Nephron (organoid): ENCODE data around the gene PIK3CD.

Experiments
- H3K27ac Mint-ChIP-seq, 3 experiments: 2 replicates each; pipeline ENCODE4 v1.8.0; 2020; ENCODE audit warnings: mixed read lengths in 3 of 3, mild to moderate bottlenecking in 2 of 3, moderate library complexity in 1 of 3
- H3K27me3 Mint-ChIP-seq: 2 replicates; pipeline ENCODE4 v1.8.0; 2021; ENCODE audit warnings: low read depth, mild to moderate bottlenecking, moderate library complexity, mixed read lengths
- H3K36me3 Mint-ChIP-seq: 2 replicates; pipeline ENCODE4 v1.8.0; 2020; ENCODE audit warnings: low read depth, mixed read lengths
- H3K4me1 Mint-ChIP-seq: 2 replicates; pipeline ENCODE4 v1.8.0; 2020; ENCODE audit warnings: mixed read lengths
- H3K4me3 Mint-ChIP-seq, 3 experiments: 2 replicates each; pipeline ENCODE4 v1.8.0; 2020; ENCODE audit warnings: mild to moderate bottlenecking in 3 of 3, mixed read lengths in 3 of 3, moderate library complexity in 2 of 3
- H3K9me3 Mint-ChIP-seq: 2 replicates; pipeline ENCODE4 v1.8.0; 2020; ENCODE audit warnings: mixed read lengths
- CTCF ChIP-seq, 3 experiments: fragments of 200-600 bp; sonication (generic); IDR thresholded peaks; one replicate each; pipeline ENCODE4 v1.5.0; 2021; ENCODE audit warnings: antibody characterized with exemption in 3 of 3; ENCODE audit not compliant: unreplicated experiment in 3 of 3

Gene PIK3CD

DNA sequence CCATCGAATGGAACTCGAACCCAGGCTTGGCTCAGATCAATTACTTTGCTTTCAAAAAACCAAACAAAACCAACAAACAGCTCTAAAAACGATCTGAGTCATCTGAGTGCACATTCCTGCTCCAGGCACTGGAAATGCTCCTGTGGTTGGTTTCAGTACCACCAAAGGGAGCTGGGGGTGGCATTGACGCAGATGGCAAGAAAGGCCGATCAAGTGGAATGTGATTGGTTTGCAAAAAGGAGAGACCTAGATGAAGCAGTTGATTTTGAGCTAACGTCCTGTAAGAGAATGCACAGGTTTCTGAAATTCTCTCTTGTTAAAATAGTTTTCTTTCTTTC, 39.5 kb downstream of the PIK3CD start:
- H3K4me1 Mint-ChIP-seq: peaks cover 15% of the 10 kb centered on the region
- peak overlapping the region in 2 of 3 experiments; percentile 87 to 89 for H3K4me3 Mint-ChIP-seq
- no peaks in the 10 kb centered on the region for H3K36me3 Mint-ChIP-seq
- TF ChIP-seq CTCF (IDR thresholded peaks at IDR 0.05; ENCODE audit: unreplicated experiment in 3 of 3): no peak
- H3K9me3 Mint-ChIP-seq: no peaks in the 10 kb centered on the region
- H3K27me3 Mint-ChIP-seq: peaks cover 74% of the 10 kb centered on the region
- H3K27ac Mint-ChIP-seq: no peak overlapping the region

DNA sequence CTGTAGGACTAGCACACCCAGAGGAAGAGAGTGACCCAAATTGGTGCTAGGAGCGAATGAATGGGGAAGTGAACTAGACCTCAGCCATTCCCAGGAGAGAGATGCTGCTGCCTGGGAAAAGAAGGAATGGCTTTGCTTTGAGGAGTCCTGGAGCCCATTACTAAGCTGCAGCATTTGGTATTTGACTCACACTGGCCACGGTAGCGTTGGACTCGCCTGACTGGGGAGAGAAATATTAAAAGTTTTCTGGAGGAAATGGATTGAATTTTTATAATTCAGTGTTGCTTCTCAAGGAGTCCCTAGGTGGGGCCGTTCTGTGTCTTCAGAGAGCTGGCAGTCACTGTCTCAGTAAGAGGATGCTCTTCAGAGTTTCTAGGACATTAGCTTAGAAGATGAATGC, 40.2 kb downstream of the PIK3CD start:
- H3K36me3 Mint-ChIP-seq: no peaks in the 10 kb centered on the region
- no peak overlapping the region for H3K27ac Mint-ChIP-seq
- peaks cover 68% of the 10 kb centered on the region for H3K27me3 Mint-ChIP-seq
- no peak for TF ChIP-seq CTCF (IDR thresholded peaks at IDR 0.05; ENCODE audit: unreplicated experiment in 3 of 3)
- peaks cover 15% of the 10 kb centered on the region for H3K4me1 Mint-ChIP-seq
- H3K4me3 Mint-ChIP-seq: peak overlapping the region in 1 of 3 experiments; percentile 87
- no peaks in the 10 kb centered on the region for H3K9me3 Mint-ChIP-seq

- H3K27ac Mint-ChIP-seq: no peak overlapping the region
- no peak for TF ChIP-seq CTCF (IDR thresholded peaks at IDR 0.05; ENCODE audit: unreplicated experiment in 3 of 3)
- H3K4me3 Mint-ChIP-seq: no peak overlapping the region
- peaks cover 41% of the 10 kb centered on the region for H3K27me3 Mint-ChIP-seq
- H3K9me3 Mint-ChIP-seq: no peaks in the 10 kb centered on the region
- no peaks in the 10 kb centered on the region for H3K36me3 Mint-ChIP-seq
- H3K4me1 Mint-ChIP-seq: no peaks in the 10 kb centered on the region
These were observed 45.3 kb downstream of the PIK3CD start for GRCh38 chr1:9696793-9697192.

DNA sequence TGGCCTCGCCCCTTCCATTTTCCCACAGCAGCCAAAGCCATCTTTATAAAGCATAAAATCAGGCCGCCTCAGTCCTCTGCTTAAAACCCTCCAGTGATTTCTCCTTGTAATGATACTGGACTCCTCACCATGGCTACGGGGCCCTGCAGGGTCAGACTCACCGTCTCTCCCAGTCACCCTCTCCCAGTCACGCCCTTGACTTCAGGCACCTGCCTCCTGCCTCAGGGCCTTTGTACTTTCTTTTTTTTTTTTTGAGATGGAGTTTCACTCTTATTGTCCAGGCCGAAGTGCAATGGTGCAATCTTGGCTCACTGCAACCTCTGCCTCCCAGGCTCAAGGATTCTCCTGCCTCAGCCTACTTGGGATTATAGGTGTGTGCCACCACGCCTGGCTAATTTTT, 47.8 kb downstream of the PIK3CD start:
- no peaks in the 10 kb centered on the region for H3K4me1 Mint-ChIP-seq

GRCh38 chr1:9700340-9700739, 48.8 kb downstream of the PIK3CD start:
- peaks cover 2% of the 10 kb centered on the region for H3K9me3 Mint-ChIP-seq
- TF ChIP-seq CTCF (IDR thresholded peaks at IDR 0.05; ENCODE audit: unreplicated experiment in 3 of 3): no peak
- H3K27me3 Mint-ChIP-seq: peaks cover 18% of the 10 kb centered on the region
- no peaks in the 10 kb centered on the region for H3K4me1 Mint-ChIP-seq
- no peaks in the 10 kb centered on the region for H3K36me3 Mint-ChIP-seq
- no peak overlapping the region for H3K27ac Mint-ChIP-seq
- no peak overlapping the region for H3K4me3 Mint-ChIP-seq

More for the DNA sequence above, 47.8 kb downstream of the PIK3CD start:
- H3K9me3 Mint-ChIP-seq: peaks cover 2% of the 10 kb centered on the region
- no peak overlapping the region for H3K4me3 Mint-ChIP-seq
- H3K36me3 Mint-ChIP-seq: no peaks in the 10 kb centered on the region
- TF ChIP-seq CTCF (IDR thresholded peaks at IDR 0.05; ENCODE audit: unreplicated experiment in 3 of 3): no peak
- H3K27ac Mint-ChIP-seq: no peak overlapping the region
- peaks cover 22% of the 10 kb centered on the region for H3K27me3 Mint-ChIP-seq

- Mint-ChIP-seq H3K4me1 (no peaks in the 10 kb centered on the region), H3K36me3 (no peaks in the 10 kb centered on the region), H3K9me3 (peaks cover 2% of the 10 kb centered on the region), H3K27me3 (peaks cover 18% of the 10 kb centered on the region), H3K4me3 (no peak overlapping the region), H3K27ac (no peak overlapping the region)
- no peak for TF ChIP-seq CTCF (IDR thresholded peaks at IDR 0.05; ENCODE audit: unreplicated experiment in 3 of 3)
These were observed 50.1 kb downstream of the PIK3CD start for GRCh38 chr1:9701665-9702064.
